ENCODE results near the gene MSMB. TPM values are rescaled to one million over a fixed set of nuclear protein-coding genes. Genes with fewer than 3 reads are reported as not detected.
"Not testable (repeated sequence)": the region's sequence is repeated elsewhere in the genome, so short reads cannot be mapped to it uniquely, and the experiment has no call there.

Gene MSMB, protein sequence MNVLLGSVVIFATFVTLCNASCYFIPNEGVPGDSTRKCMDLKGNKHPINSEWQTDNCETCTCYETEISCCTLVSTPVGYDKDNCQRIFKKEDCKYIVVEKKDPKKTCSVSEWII
- polyA plus RNA-seq (ENCODE audit: insufficient read length): not detected
- long read RNA-seq, donor 1: 0 reads
- long read RNA-seq, donor 2: 0 reads
- long read RNA-seq, donor 3: 0 reads
- long read RNA-seq, donor 4: 0 reads
- long read RNA-seq, donor 5: 0 reads
- long read RNA-seq, donor 6: 0 reads
- long read RNA-seq, donor 7: 0 reads
- long read RNA-seq, donor 8: 0 reads

GRCh38 chr10:46046261-46046660, at the start of gene MSMB:
Gene MSMB (minus strand): TSS chr10:46046269. CDS start chr10:46046237, 32 bp downstream.
- no peak for DNase-seq

GRCh38 chr10:46094931-46095750, 49.1 kb upstream of the MSMB start:
- DNase-seq: no peak

- DNase-seq: no peak
These were observed 48.1 kb upstream of the MSMB start for GRCh38 chr10:46094197-46094500.

DNA sequence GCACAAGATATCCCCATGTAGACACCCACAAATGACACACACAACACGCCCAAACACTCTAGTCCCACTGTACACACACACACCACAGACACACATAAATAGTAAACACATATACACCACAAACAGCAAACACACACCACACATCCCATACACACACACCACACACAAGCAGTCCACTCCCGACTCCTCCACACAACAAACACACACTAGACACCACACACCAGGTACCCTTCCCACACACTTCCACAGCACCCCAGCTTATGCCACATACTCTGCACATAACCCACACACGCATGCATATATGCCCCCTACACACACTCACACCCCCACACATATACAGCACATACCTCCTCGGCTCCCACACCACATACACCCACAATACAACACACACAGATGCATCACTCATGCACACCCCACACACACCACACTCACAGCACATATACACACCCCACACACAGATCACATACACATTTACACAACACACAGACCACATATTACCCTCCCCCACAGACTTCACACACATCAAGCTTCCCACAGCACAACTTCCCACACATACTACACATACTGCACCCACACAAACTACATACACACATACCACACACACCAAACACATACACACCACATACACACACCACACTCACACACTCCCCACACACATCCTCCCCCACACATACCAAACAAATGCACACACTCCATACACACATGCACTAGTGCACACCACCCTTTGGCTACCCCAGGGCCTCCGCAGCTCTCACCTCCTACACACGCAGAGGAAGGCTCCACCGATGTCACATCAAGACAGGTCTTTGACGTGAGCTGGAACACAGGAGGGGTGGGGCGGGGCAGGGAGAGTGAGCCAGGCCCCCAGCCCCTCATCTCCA, 47.5 kb upstream of the MSMB start:
- DNase-seq: not testable (repeated sequence)

- DNase-seq: no peak
These were observed 46.5 kb upstream of the MSMB start for GRCh38 chr10:46092524-46093081.

GRCh38 chr10:46091828-46092523, 45.9 kb upstream of the MSMB start:
- no peak for DNase-seq

DNA sequence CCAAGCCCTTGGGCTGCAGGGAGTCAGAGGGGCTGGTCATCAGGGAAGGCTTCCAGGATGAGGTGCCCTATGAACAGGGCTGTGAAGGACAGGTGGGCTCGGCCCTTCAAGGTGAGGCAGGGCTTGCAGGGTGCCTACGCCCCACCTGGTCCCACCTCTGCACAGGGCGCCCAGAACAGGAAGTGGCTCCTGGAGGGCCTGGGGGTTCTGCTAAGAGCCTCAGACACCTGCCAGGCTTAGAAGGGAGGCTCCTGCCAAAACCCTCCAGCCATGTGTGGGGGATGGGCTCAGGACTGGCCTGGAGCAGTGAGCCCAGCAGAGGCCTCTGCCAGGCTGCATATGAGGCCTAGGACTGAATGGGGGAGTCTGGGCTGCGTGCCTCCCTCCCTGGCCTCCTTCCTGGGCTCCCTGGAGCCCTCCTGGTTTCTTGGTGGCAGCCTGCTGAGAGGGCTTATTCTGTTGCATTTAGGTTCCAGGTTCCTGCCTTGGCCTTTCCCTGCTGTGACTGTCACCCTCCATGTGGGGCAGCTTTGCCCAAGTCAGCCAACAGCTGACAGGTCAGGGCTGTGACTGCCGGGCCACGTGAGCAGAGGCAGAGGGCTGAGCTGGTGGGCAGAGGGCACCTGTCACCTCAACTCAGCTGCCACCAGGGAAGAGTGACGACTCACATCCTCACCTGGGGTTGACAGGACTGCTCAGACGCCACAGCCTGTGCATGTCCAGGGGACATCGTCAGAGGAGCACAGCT, 45.2 kb upstream of the MSMB start:
- DNase-seq: no peak

- no peak for DNase-seq
These were observed 44.3 kb upstream of the MSMB start for GRCh38 chr10:46090258-46090812.

DNA sequence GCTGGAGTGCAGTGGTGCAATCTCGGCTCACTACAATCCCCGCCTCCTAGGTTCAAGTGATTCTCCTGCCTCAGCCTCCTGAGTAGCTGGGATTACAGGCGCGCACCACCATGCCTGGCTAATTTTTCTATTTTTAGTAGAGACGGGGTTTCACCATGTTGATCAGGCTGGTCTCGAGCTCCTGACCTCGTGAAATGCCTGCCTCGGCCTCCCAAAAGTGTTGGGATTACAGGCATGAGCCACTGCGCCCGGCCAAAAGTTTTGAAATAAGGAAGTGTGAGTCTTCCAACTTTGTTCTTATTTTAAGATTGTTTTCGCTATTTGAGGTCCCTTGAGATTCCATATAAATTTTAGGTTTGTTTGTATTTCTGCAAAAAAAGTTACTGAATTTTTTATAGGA, 41.3 kb upstream of the MSMB start:
- DNase-seq: not testable (repeated sequence)

DNA sequence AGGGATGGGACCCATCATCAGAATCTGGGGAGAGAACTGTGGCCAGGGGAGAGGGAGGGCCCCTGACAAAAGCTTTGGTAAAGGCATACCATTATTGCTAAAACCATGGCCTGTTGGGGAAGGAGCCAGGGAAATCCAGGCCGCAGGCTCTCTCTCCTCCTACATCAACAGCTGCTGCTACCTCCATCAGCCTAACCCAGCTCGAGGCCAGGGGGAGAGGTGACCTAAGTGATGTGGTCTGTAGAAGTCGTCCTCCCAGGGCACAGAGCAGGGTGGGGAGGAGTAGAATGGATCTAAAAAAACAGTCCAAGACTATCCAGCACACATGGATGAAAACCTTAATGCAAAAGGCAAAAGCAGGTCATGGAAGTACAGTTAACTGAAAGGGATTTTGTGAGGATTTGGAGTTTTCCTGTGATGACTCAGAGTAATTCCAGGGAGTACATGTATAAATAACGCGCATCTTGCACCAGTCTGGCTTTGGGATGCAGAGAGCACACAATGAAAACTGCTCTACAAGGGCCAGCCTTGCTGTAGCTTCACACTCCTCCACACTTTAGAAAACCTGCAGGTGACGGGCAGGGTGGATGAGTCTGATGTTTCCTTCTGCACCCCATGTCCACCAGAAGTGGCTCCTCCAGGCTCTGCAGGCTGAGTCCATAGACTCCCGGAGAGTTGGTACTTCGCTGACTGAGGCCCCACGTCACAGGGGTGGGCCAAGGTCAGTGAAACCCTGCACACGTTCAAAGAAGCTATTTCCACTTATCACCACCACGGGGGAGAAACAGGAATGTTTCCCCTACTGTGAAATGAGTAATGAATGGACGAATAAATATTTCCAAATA, 38.5 kb upstream of the MSMB start:
- DNase-seq: no peak

DNA sequence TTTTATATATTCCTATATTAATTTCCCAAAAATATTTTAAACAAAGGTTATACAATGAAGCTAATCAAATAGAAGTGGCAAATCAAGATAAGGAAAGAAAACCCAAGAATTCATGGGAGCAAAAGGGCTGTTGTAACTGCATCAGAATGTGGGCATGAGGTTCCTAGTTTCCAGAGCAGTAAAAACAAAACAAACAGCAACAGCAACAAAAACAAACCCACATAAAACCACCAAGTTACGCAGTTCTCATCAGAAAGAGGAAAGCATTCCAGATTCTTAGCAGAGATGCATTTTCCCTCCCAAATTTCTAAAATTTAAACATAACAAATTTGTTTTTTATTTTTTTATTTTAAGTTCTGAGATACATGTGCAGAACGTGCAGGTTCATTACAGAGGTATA, 34.8 kb upstream of the MSMB start:
- no peak for DNase-seq

- no peak for DNase-seq
These were observed 33.9 kb upstream of the MSMB start for GRCh38 chr10:46079831-46080585.

GRCh38 chr10:46077731-46078413, 31.8 kb upstream of the MSMB start:
- DNase-seq: no peak

- DNase-seq: no peak
These were observed 31.1 kb upstream of the MSMB start for GRCh38 chr10:46077141-46077554.

DNA sequence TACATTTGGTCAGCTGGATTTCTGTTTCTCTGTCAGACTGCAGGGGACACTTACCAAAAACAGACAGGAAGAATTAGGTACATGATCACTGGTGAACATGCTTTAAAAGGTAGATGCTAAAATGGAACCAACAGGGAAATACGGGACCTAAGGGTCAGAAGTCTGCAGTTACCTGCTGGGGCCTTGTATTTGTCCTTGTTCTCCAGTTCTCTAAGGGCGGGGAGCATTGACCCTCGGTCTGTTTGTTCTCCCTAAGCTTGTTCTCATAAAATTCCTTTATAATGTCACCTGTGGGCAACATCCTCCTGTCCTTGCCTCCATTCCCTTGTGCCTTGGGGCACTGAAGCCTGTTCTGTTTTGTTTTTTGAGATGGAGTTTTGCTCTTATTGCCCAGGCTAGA, 29.8 kb upstream of the MSMB start:
- DNase-seq: no peak

DNA sequence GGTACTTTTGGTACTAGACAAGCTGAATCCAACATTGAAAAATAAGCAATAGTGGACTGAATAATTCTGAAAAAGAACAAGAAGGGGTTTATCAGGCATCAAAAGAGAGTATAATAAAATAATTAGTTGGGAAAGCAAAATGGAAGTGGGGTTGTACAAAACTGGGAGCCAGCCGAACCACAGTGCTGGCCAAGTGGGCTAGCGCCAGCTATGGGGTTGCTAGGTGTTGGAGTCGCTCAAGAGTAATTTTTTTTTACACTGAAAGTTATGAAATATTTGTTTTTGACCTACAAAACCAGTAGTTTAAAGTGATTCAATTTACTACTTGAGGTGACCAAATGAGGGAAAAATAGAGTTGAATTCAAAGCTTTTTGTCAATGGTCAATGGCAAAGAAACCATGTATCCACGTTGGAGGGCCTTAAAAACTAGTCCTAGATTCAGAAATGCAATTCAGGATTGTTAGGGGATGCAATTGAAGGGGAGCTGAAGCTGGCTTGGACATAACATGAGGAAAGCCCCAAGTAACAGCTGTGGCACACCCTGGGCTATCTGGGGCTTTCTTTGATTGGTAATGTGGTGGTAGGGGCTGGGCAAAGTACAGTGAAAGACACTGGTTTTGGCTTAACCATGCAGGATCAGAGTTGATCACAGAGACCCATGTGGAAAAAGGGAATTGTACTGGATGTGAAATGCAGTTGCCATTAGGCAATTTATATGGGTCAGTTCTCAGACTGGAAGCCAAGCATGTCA, 28.3 kb upstream of the MSMB start:
- DNase-seq: no peak

DNA sequence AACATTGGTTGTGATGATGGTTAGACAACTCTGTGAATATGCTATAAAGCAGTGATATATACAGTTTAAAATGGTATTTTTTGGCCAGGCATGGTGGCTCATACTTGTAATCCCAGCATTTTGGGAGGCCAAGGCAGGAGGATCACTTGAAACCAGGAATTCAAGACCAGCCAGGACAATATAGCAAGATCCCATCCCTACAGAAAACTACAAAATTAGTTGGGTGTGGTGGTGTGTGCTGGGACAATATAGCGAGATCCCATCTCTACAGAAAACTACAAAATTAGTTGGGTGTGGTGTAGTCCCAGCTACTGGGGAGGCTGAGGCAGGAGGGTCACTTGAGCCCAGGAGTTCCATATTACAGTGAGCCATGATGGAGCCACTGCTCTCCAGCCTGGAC, 27.5 kb upstream of the MSMB start:
- DNase-seq: no peak

DNA sequence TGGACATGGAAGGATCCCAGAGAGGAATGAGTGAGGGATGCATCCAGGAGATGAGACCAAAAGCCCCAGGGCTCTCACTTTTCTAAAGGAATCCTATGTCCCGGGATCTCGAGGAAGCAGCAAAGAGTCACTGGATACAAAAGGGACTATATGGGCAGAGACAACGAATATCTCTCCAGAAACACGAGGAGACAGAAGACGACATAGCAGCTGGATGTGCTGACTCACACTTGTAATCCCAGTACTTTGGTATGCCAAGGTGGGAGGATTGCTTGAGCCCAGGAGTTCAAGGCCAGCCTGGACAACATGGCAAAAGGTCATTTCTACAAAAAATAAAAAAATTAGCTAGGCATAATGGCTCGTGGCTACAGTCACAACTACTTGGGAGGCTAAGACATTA, 24.7 kb upstream of the MSMB start:
- DNase-seq: no peak
